ENCODE results near the gene ARRDC2. TPM values are rescaled to one million over a fixed set of nuclear protein-coding genes. Genes with fewer than 3 reads are reported as not detected.

The ARRDC2 gene
- polyA plus RNA-seq, 3 donors: 13.8 to 99.8 (median 23.9) TPM

GRCh38 chr19:17966550-17967256 lies 41.3 kb upstream of the ARRDC2 start, which contains the start of gene KCNN1:
Gene KCNN1 (plus strand): TSS chr19:17967107. CDS start chr19:17973889, 6,782 bp downstream.
- Histone ChIP-seq H3K27ac (ENCODE audit: low read depth in 1 of 2, low read length in 2 of 2) (no peak within 1 kb of the TSS), H4K20me1 (ENCODE audit: insufficient read depth, low read length) (no peaks in the 10 kb centered on the region), H3K4me3 (replicated peaks in 1 of 3; ENCODE audit: low read depth in 2 of 3, low read length in 3 of 3) (no peak within 1 kb of the TSS), H3K9ac (ENCODE audit: insufficient read depth, low read length, poor library complexity, severe bottlenecking) (no peak within 1 kb of the TSS), H3K36me3 (replicated peaks in 1 of 2; ENCODE audit: control insufficient read depth in 1 of 2, insufficient read depth in 2 of 2, low read length in 2 of 2) (no peaks in the 10 kb centered on the region), H2AFZ (ENCODE audit: insufficient read depth, low read depth, low read length, poor library complexity, severe bottlenecking) (no peak within 1 kb of the TSS), H3K79me2 (ENCODE audit: insufficient read depth, low read length) (no peaks in the 10 kb centered on the region), H3K9me3 (replicated peaks in 1 of 2; ENCODE audit: control insufficient read depth in 1 of 2, insufficient read depth in 1 of 2, low read length in 2 of 2) (peaks cover 0 to 17% of the 10 kb centered on the region in 2 donors), H3K4me2 (replicated peaks; ENCODE audit: extremely low read depth, low read length, poor library complexity, severe bottlenecking) (no peak within 1 kb of the TSS), H3K4me1 (ENCODE audit: control insufficient read depth in 1 of 2, insufficient read depth in 2 of 2, low read length in 2 of 2) (no peaks in the 10 kb centered on the region), H3K27me3 (ENCODE audit: control insufficient read depth in 2 of 2, insufficient read depth in 2 of 2, low read length in 2 of 2) (peaks cover 16 to 39% of the 10 kb centered on the region in 2 donors)
- peak within 1 kb of the TSS in 1 of 7 donors; percentile 64 for H3K27ac Mint-ChIP-seq
- peaks cover 0 to 17% (median 6%) of the 10 kb centered on the region in 7 donors for H3K9me3 Mint-ChIP-seq
- peaks cover 4% of the 10 kb centered on the region for H3K4me1 Mint-ChIP-seq
- WGBS (ENCODE audit: insufficient coverage): 10% methylated on average over 34 of the region's 59 CpGs
- intact Hi-C loops (cut with micrococcal nuclease): no loop called here
- peaks cover 40 to 59% (median 43%) of the 10 kb centered on the region in 3 donors for H3K27me3 Mint-ChIP-seq (ENCODE audit: low read depth in 3 of 3)
- TF ChIP-seq CTCF (IDR thresholded peaks at IDR 0.05): no peak
- DNase-seq: no peak
- peaks cover 2 to 6% of the 10 kb centered on the region in 2 donors for H3K36me3 Mint-ChIP-seq
- H3K4me3 Mint-ChIP-seq: peak within 1 kb of the TSS; percentile 16 to 87

- H3K9ac ChIP-seq (ENCODE audit: insufficient read depth, low read length, poor library complexity, severe bottlenecking): no peak overlapping the region
- Mint-ChIP-seq H3K27ac (no peak overlapping the region), H3K9me3 (peaks cover 0 to 17% (median 6%) of the 10 kb centered on the region in 7 donors), H3K4me1 (peaks cover 4% of the 10 kb centered on the region), H3K4me3 (peak overlapping the region; percentile 16 to 87), H3K27me3 (ENCODE audit: low read depth in 3 of 3) (peaks cover 40 to 55% (median 43%) of the 10 kb centered on the region in 3 donors), H3K36me3 (peaks cover 2 to 6% of the 10 kb centered on the region in 2 donors)
- H3K9me3 ChIP-seq (replicated peaks in 1 of 2; ENCODE audit: control insufficient read depth in 1 of 2, insufficient read depth in 1 of 2, low read length in 2 of 2): peaks cover 0 to 17% of the 10 kb centered on the region in 2 donors
- 15% methylated on average over 27 of the region's 35 CpGs for WGBS (ENCODE audit: insufficient coverage)
- H3K4me2 ChIP-seq (replicated peaks; ENCODE audit: extremely low read depth, low read length, poor library complexity, severe bottlenecking): no peak overlapping the region
- no peak overlapping the region for H3K4me3 ChIP-seq (replicated peaks in 1 of 3; ENCODE audit: low read depth in 2 of 3, low read length in 3 of 3)
- H3K27ac ChIP-seq (ENCODE audit: low read depth in 1 of 2, low read length in 2 of 2): no peak overlapping the region
- no peak for TF ChIP-seq CTCF (IDR thresholded peaks at IDR 0.05)
- H3K79me2 ChIP-seq (ENCODE audit: insufficient read depth, low read length): no peaks in the 10 kb centered on the region
- no peaks in the 10 kb centered on the region for H3K36me3 ChIP-seq (replicated peaks in 1 of 2; ENCODE audit: control insufficient read depth in 1 of 2, insufficient read depth in 2 of 2, low read length in 2 of 2)
- H3K4me1 ChIP-seq (ENCODE audit: control insufficient read depth in 1 of 2, insufficient read depth in 2 of 2, low read length in 2 of 2): no peaks in the 10 kb centered on the region
- no peaks in the 10 kb centered on the region for H4K20me1 ChIP-seq (ENCODE audit: insufficient read depth, low read length)
- H2AFZ ChIP-seq (ENCODE audit: insufficient read depth, low read depth, low read length, poor library complexity, severe bottlenecking): no peak overlapping the region
- DNase-seq: no peak
- peaks cover 16 to 39% of the 10 kb centered on the region in 2 donors for H3K27me3 ChIP-seq (ENCODE audit: control insufficient read depth in 2 of 2, insufficient read depth in 2 of 2, low read length in 2 of 2)
- intact Hi-C loops (cut with micrococcal nuclease): no loop called here
Measured at GRCh38 chr19:17967257-17968051, 40.5 kb upstream of the ARRDC2 start.

Data from CD14-positive monocyte (primary cell).